SKM-1 treated with dmso at 0.1 percent for 144 hours (cell line): ENCODE data around the gene SLC35G3.
"Not testable (repeated sequence)": the region's sequence is repeated elsewhere in the genome, so short reads cannot be mapped to it uniquely, and the experiment has no call there.

Experiments
- DNase-seq: peaks from one replicate; lab custom pipeline; 2025; ENCODE audit not compliant: unreplicated experiment; lab: John Stamatoyannopoulos, UW

SLC35G3 gene

GRCh38 chr17:35194001-35194400, at the start of gene SLC35G3:
SLC35G3 (minus strand) TSS chr17:35194393; CDS start chr17:35194307, 86 bp downstream.
- DNase-seq: not testable (repeated sequence)

GRCh38 chr17:35243561-35244340, 49.6 kb upstream of the SLC35G3 start:
- DNase-seq: no peak

DNA sequence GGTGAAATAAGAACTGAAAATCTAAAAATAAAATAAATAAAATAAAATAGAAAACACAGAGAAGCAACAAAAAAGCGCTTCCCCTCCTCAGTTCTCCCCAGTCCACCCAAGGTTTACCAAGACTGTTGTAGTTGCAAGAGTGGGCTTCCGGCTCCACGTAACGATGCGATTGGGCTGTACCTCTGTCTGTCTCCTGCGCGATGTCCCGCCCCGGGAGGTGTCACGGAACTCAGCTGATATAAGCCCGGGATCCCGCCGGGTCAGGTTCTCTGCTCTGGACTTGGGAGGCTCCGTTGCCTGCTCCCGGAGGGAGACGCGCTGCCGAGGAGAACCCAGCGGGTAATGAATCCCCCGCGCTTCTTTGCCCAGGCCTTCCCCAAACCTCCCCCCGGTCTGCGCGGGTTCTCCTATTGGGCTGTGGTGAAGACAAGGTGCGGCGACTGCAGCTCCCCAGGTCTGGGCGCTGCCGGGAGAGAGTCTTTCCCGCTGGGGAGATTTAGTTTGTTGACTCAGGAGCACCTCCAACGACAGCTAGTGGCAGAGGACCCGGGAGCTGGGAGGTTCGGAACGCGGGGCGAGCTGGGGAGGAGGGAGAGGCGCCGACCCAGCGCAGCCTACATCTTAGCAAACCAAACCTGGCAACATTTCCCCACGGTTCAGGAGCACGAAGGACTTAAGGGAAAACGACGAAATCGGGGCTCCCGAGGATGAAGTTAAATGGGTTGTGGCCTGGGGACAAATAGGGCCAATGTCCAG, 48.8 kb upstream of the SLC35G3 start, which contains the start of gene SLFN5:
Gene SLFN5, plus strand, starts transcription at position 268 of the 756 bp plus-strand sequence. CDS start 15,619 bp downstream, outside the sequence.
- DNase-seq: peak; percentile 69

GRCh38 chr17:35242158-35242804, 48.1 kb upstream of the SLC35G3 start:
- peak; percentile 54 for DNase-seq

DNA sequence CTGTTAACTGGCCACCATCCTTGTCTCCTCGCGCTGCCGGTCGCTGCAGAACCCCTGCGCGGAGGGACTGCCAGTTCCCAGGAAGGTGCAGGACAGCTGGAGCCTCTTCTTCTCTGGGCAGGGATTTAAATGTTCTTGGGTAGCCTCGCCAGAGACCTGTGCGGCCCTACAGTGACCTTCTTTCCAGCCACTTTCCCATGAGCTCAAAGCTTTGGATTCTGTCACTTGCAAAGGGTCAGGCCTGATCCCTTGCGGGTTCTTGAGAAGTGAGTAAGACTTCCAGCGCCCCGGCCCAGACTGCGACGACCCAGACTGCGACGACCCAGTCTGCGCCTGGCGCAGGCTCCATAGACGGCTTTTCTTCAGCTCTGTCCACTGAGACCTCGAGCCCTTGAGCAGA, 47.3 kb upstream of the SLC35G3 start:
- no peak for DNase-seq

- no peak for DNase-seq
Observed at GRCh38 chr17:35240861-35241260, 46.7 kb upstream of the SLC35G3 start.

GRCh38 chr17:35239823-35240222, 45.6 kb upstream of the SLC35G3 start:
- no peak for DNase-seq

- DNase-seq: no peak
Observed at GRCh38 chr17:35238821-35239220, 44.6 kb upstream of the SLC35G3 start.

GRCh38 chr17:35236821-35237220, 42.6 kb upstream of the SLC35G3 start:
- no peak for DNase-seq

GRCh38 chr17:35235917-35236316, 41.7 kb upstream of the SLC35G3 start:
- no peak for DNase-seq

DNA sequence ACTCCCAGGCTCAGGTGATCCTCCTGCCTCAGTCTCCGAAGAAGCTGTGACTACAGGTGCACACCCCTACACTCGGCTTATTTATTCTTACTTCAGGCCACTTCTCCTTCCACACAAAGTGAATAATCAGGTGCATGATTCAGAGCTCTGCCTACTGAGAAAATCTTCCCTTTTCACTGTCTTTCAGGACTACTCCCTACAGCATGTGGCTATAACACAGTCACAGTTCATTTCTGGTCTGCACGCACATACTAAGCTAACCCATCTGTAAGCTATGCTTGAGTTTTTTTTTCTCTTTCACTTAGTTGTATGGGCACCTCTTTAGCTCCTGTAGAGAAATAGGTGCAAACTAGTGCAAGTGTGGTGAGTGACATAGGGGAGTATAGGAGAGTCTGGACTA, 41.1 kb upstream of the SLC35G3 start:
- DNase-seq: no peak

- DNase-seq: not testable (repeated sequence)
Observed at GRCh38 chr17:35234315-35234714, 40.1 kb upstream of the SLC35G3 start.

DNA sequence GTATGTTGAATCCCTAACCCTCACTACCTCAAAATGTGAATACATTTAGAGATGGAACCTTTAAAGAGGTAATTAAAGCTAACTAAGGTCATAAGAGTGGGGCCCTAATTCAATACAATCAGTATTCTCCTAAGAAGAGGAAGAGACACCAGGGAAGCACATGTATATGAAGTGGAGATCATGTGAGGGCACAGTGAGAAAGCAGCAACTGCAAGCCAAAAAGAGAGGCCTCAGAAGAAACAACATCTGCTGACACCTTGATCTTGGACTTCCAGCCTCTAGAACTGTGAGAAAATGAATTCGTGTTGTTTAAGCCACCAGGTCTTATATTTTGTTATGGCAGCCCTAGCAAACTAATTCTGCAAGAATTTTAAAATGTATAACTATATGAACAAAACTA, 35.4 kb upstream of the SLC35G3 start:
- DNase-seq: no peak

DNA sequence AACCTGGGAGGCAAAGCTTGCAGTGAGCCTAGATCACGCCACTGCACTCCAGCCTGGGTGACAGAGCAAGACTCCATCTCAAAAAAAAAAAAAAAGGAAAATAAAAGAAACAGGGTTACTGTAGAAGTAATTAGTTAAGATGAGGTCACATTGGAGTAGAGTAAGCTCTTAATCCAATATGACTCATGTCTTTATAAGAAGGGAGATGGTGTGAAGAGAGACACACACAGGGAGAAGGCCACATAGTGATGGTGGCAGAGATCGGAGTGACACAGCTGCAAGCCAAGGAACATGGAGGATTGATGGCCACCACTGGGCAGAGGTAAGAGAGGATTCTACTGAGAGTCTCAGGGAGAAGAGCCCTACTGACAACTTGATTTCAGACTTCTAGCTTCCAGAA, 33.4 kb upstream of the SLC35G3 start:
- no peak for DNase-seq

- no peak for DNase-seq
Observed at GRCh38 chr17:35224436-35224835, 30.2 kb upstream of the SLC35G3 start.

DNA sequence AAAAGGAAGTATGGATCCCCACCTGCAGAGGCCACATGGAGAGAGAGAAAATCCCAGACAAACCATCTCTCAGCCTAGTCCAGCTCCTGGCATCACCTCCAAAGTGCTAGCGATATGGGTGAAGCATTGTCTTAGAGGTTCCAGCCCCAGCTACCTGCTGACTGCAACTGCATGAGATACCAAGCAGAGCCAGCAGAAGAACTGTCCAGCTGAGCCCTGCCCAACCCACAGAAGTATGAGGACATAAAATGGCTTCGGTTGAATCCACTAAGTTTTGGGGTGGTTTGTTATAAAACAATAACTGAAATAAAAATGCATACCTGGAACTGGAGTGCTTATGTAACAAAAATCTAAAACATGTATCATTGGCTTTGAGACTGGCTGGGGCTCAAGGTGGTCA, 28.3 kb upstream of the SLC35G3 start:
- DNase-seq: no peak

DNA sequence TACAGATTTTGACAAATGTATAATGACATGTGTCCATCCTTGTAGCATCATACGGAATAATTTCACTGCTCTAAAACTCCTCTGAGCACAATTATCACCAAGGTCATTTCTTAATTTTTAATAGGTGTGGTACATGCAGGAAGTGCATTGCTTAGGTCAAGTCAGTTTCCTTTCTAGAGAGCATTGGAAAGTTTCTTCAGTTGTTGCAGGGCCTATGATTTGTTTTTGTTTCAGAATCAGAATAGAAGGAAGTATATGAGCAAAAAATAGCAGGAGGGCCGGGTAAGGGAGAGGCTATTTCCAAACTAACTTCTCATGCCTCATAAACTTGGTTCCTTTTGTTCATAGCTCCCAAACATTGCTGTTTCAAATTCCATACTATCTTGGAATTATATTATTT, 24.7 kb upstream of the SLC35G3 start:
- DNase-seq: peak; percentile 43

GRCh38 chr17:35217107-35217506, 22.9 kb upstream of the SLC35G3 start:
- DNase-seq: no peak

DNA sequence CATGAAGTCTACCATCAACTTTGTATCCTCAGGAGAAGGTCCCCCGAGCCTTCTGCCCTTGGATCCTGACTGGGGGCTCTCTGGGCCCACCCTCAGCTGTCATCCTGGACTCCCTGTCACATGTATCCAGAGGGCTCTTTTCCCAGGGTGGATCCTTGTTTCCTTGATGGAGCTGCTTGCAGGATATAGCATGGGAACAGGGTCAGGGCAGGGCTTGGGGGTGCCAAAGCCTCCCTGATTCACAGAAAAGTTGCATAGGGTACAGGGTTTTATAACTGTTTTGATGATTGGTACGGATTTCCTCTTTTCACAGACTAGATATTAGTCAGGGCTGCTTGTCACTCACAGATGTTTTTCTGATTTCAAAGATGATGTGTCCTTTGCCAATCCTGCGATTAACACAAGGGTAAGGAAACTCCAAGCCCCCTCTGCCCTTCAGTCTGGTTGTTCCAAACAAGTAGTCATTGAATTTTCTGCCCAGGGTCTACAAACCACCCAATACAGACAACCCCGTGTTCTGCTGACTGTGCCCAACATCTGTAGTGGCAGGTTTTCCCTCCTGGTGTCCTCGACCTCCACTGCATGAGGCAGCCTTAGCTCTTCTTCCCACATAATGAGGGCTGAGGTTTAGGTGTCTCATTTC, 20.6 kb upstream of the SLC35G3 start:
- no peak for DNase-seq

DNA sequence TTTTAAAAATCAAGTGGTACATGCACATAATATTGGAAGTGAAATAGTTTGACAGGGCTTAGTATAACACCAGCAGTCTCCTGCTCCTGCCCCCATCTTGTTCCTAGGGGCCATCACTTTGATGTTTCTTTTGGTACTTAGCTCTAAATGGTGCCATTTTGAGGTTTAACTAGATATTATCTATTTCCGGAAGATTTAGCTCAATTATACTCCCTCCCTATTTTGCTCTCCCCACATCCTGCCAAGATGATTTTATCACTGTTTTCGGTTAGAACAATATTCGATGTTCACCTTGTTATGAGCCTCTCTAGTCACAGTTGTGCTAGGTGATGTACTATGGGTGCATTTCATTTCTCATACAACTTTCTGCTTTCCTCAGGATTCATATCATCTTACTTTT, 20.0 kb upstream of the SLC35G3 start:
- no peak for DNase-seq

- DNase-seq: no peak
Observed at GRCh38 chr17:35213412-35213940, 19.3 kb upstream of the SLC35G3 start.
